Measurements from ENCODE around the gene MRPS18A. TPM values are rescaled to one million over a fixed set of nuclear protein-coding genes. Genes with fewer than 3 reads are reported as not detected.

The MRPS18A gene
- total RNA-seq, 1 experiment from 2014 or later = 105 TPM

GRCh38 chr6:43713643-43714310, 26.2 kb upstream of the MRPS18A start:
- DNase-seq (no peak), ATAC-seq (no peak)
- no peaks in the 10 kb centered on the region for H3K27me3 ChIP-seq (ENCODE audit: low read length)
- H3K4me2 ChIP-seq (ENCODE audit: low read length) = no peak overlapping the region
- H3K9ac ChIP-seq (ENCODE audit: low read length) = no peak overlapping the region
- no peaks in the 10 kb centered on the region for H3F3A ChIP-seq (ENCODE audit: low read length, unreplicated experiment)
- ChIA-PET POLR2A (ENCODE audit: unreplicated experiment) (no interaction called here), CTCF (interaction anchor here (0.6 to 0.7 kb wide), 2 partner anchors 126 to 143 kb away, joined by 3 read pairs; no protein-coding TSS in a partner anchor)
- H3K27ac ChIP-seq (ENCODE audit: low read length) = no peak overlapping the region
- H3K4me3 ChIP-seq (ENCODE audit: low read length) = no peak overlapping the region
- no peaks in the 10 kb centered on the region for H3K9me2 ChIP-seq (replicated peaks; ENCODE audit: low read length)
- H3K79me2 ChIP-seq (ENCODE audit: low read length) = no peaks in the 10 kb centered on the region
- TF ChIP-seq, protein P1, sequence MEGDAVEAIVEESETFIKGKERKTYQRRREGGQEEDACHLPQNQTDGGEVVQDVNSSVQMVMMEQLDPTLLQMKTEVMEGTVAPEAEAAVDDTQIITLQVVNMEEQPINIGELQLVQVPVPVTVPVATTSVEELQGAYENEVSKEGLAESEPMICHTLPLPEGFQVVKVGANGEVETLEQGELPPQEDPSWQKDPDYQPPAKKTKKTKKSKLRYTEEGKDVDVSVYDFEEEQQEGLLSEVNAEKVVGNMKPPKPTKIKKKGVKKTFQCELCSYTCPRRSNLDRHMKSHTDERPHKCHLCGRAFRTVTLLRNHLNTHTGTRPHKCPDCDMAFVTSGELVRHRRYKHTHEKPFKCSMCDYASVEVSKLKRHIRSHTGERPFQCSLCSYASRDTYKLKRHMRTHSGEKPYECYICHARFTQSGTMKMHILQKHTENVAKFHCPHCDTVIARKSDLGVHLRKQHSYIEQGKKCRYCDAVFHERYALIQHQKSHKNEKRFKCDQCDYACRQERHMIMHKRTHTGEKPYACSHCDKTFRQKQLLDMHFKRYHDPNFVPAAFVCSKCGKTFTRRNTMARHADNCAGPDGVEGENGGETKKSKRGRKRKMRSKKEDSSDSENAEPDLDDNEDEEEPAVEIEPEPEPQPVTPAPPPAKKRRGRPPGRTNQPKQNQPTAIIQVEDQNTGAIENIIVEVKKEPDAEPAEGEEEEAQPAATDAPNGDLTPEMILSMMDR (conservative IDR thresholded peaks at IDR 0.05; ENCODE audit: low read depth, low read length) = no peak
- TF ChIP-seq EZH2 (IDR thresholded peaks at IDR 0.05; ENCODE audit: low read length, unreplicated experiment) (no peak), EZH2phosphoT487 (IDR thresholded peaks at IDR 0.05; ENCODE audit: borderline replicate concordance, low read length) (no peak)
- H3K4me1 ChIP-seq (ENCODE audit: insufficient read depth, low read length) = no peaks in the 10 kb centered on the region
- no peaks in the 10 kb centered on the region for H3K36me3 ChIP-seq (ENCODE audit: low read depth, low read length)
- intact Hi-C loops (cut with micrococcal nuclease) = no loop called here
- no TSS peak for BruUV-seq (replicated peaks)
- no peak overlapping the region for H2AFZ ChIP-seq (ENCODE audit: low read length)
- H3K9me3 ChIP-seq (ENCODE audit: low read length) = no peaks in the 10 kb centered on the region
- H4K20me1 ChIP-seq (ENCODE audit: low read length) = no peaks in the 10 kb centered on the region

- Histone ChIP-seq H3K27ac (ENCODE audit: low read length) (no peak overlapping the region), H3K9me3 (ENCODE audit: low read length) (no peaks in the 10 kb centered on the region), H3K4me2 (ENCODE audit: low read length) (no peak overlapping the region), H3K79me2 (ENCODE audit: low read length) (no peaks in the 10 kb centered on the region), H2AFZ (ENCODE audit: low read length) (no peak overlapping the region), H3K9me2 (replicated peaks; ENCODE audit: low read length) (no peaks in the 10 kb centered on the region), H3K4me1 (ENCODE audit: insufficient read depth, low read length) (no peaks in the 10 kb centered on the region), H3K36me3 (ENCODE audit: low read depth, low read length) (no peaks in the 10 kb centered on the region), H3F3A (ENCODE audit: low read length, unreplicated experiment) (no peaks in the 10 kb centered on the region), H3K4me3 (ENCODE audit: low read length) (no peak overlapping the region), H4K20me1 (ENCODE audit: low read length) (no peaks in the 10 kb centered on the region), H3K27me3 (ENCODE audit: low read length) (no peaks in the 10 kb centered on the region), H3K9ac (ENCODE audit: low read length) (no peak overlapping the region)
- BruUV-seq (replicated peaks) = no TSS peak
- ATAC-seq = no peak
- CTCF ChIA-PET = no interaction called here
- DNase-seq = no peak
- TF ChIP-seq, protein P1 (conservative IDR thresholded peaks at IDR 0.05; ENCODE audit: low read depth, low read length) = no peak
- no peak for TF ChIP-seq EZH2phosphoT487 (IDR thresholded peaks at IDR 0.05; ENCODE audit: borderline replicate concordance, low read length)
- no peak for TF ChIP-seq EZH2 (IDR thresholded peaks at IDR 0.05; ENCODE audit: low read length, unreplicated experiment)
- intact Hi-C loops (cut with micrococcal nuclease) = no loop called here
- POLR2A ChIA-PET (ENCODE audit: unreplicated experiment) = no interaction called here
These were observed 25.0 kb upstream of the MRPS18A start for GRCh38 chr6:43712579-43712978.

DNA sequence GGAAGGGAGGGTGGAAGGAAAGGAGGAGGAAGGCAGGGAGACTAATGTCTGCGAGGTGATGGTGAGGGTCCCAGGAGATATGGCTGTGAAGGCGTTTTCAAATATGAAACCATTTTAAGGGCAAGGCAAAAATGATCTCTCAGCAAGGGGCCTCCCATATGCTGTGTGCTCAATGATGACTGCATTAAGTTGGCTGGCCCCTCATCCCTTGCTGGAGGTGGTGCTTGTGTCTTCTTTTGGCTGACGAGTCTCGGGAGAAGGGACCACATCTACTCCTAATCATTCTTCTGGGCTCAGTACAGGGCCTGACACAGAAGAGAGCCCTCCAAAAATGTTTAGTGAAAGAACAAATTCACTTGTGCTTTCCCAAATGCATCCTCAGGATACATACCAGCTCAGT, 23.0 kb upstream of the MRPS18A start:
- POLR2A ChIA-PET (ENCODE audit: unreplicated experiment) = no interaction called here

More for the DNA sequence above, 23.0 kb upstream of the MRPS18A start:
- H3K4me3 ChIP-seq (ENCODE audit: low read length) = no peak overlapping the region
- no peak overlapping the region for H3K4me2 ChIP-seq (ENCODE audit: low read length)
- H3K27me3 ChIP-seq (ENCODE audit: low read length) = no peaks in the 10 kb centered on the region
- no peak overlapping the region for H3K9ac ChIP-seq (ENCODE audit: low read length)
- no peak for DNase-seq
- no peaks in the 10 kb centered on the region for H4K20me1 ChIP-seq (ENCODE audit: low read length)
- no peaks in the 10 kb centered on the region for H3K9me2 ChIP-seq (replicated peaks; ENCODE audit: low read length)
- H3K79me2 ChIP-seq (ENCODE audit: low read length) = no peaks in the 10 kb centered on the region
- no peaks in the 10 kb centered on the region for H3K9me3 ChIP-seq (ENCODE audit: low read length)
- no peak overlapping the region for H3K27ac ChIP-seq (ENCODE audit: low read length)
- intact Hi-C loops (cut with micrococcal nuclease) = no loop called here
- ATAC-seq = no peak
- TF ChIP-seq, protein P1 (conservative IDR thresholded peaks at IDR 0.05; ENCODE audit: low read depth, low read length) = no peak
- TF ChIP-seq EZH2phosphoT487 (IDR thresholded peaks at IDR 0.05; ENCODE audit: borderline replicate concordance, low read length) (no peak), EZH2 (IDR thresholded peaks at IDR 0.05; ENCODE audit: low read length, unreplicated experiment) (no peak)
- BruUV-seq (replicated peaks) = no TSS peak
- H3F3A ChIP-seq (ENCODE audit: low read length, unreplicated experiment) = peaks cover 1% of the 10 kb centered on the region
- no peak overlapping the region for H2AFZ ChIP-seq (ENCODE audit: low read length)
- CTCF ChIA-PET = no interaction called here
- H3K4me1 ChIP-seq (ENCODE audit: insufficient read depth, low read length) = peaks cover 7% of the 10 kb centered on the region
- no peaks in the 10 kb centered on the region for H3K36me3 ChIP-seq (ENCODE audit: low read depth, low read length)

All from PC-3 (cell line).